NK-92 (cell line): ENCODE results near the gene CENPVL3.
"Not testable (repeated sequence)": the region's sequence is repeated elsewhere in the genome, so short reads cannot be mapped to it uniquely, and the experiment has no call there.

ENCODE experiments used
- DNase-seq: peaks from one replicate; lab custom pipeline; 2025; ENCODE audit not compliant: unreplicated experiment; lab: John Stamatoyannopoulos, UW

Gene CENPVL3

DNA sequence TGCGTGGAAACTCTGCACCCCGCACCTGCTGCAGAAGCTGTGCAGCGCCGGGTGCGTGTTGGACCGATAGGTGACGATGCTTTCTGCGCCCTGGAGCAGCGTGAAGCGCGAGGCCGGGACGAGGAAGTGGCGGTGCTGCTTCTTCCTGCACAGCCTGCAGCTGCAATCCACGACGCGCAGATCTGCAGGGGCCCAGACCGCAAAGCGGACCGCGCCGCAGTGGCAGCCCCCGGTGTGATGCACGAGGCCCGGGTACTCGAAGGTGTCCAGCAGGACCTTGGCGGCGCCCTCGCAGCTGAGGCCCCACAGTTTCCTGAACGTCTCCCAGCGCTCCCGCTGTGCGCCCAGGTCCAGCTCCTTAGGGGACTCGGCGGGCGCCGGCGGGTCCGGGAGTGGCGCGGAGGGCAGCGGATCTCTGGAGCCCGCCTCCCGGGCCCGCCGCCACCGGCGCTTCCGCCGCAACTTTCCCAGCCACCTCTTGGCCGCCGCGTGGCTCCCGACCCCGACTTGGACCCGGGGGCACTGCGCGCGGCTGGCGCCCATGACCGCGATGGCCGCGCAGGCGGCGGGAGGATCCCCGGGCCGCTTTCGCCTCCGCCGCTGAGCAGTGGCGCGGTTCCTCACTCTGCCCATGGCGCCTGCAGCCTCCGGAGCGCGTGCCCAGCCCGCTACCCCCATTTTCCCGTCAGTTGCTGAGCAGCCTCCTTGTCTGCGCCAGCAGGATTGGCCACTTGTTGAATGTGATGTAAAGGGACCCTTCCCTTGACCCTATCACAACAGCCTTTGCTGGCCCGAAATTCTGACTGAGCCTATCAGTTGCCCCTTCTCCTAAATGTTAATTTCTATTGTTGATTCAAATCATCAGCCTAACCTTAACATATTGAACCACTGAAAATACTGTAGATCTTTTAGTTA, at the start of gene CENPVL3:
TSS of gene CENPVL3 (minus strand) at position 672 of the 915 bp plus-strand sequence. CDS start at position 633, 39 bp downstream.
- not testable (repeated sequence) for DNase-seq

DNA sequence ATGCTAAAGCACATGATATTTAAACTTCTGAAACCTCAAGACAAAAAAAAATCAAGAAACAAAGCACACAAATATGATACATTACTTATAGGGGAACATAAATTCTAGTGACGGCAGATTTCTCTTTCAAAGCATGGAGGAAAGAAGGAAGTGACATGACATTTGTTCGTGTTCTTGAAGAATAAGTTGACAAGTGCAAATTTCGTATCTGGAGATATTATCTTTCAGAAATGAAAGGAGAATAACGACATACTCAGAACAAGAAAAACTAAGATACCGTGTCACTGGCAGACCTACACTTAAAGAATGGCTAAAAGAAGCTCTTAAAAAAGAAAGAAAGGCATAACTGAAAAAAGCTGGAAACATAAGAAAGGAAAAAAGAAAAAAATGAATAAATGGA, 47.3 kb upstream of the CENPVL3 start:
- no peak for DNase-seq

- no peak for DNase-seq
These were observed 24.7 kb upstream of the CENPVL3 start for GRCh38 chrX:51643377-51643776.

- DNase-seq: no peak
These were observed 22.8 kb upstream of the CENPVL3 start for GRCh38 chrX:51641421-51642021.

GRCh38 chrX:51636511-51636910, 17.8 kb upstream of the CENPVL3 start:
- DNase-seq: not testable (repeated sequence)

GRCh38 chrX:51614353-51615012, 4.2 kb downstream of the CENPVL3 start:
- DNase-seq: no peak

DNA sequence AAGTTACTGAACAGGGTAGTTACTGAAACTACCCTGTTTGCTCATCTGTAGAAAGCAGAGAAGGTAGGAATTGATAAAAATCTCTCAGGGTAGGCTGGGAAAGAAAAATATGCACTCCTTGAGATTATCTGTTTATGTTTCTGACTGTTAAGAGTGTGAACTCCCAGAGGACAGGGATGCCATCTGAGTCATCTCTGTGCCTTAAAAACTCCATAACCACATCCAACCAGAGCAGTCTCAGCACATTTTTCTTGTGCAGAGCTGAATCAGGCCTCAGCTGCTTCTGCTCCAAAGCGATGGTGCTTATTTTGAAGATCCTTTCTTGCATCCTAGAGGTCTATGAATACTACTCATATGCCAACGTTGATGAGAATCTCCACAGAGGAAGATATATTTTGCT, 9.9 kb downstream of the CENPVL3 start:
- DNase-seq: no peak

DNA sequence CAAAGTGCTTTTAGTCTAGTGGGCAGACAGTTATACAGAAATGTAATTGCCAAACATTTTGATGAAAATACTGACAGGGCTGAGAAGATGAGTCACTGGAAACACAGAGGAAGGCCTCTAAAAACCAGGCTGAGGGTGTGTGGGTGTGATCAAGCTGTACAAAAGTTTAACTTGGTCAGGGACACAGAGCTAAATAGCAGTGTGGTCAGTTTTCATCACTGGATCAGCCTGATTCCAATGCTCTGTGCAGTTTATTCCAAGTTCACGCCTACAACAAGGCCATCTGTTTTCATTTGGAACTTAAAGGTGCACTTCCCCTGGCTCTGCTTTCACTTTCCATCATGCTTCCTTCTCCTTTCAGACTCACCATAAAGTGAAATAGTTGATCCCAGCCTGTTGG, 10.6 kb downstream of the CENPVL3 start:
- DNase-seq: no peak

DNA sequence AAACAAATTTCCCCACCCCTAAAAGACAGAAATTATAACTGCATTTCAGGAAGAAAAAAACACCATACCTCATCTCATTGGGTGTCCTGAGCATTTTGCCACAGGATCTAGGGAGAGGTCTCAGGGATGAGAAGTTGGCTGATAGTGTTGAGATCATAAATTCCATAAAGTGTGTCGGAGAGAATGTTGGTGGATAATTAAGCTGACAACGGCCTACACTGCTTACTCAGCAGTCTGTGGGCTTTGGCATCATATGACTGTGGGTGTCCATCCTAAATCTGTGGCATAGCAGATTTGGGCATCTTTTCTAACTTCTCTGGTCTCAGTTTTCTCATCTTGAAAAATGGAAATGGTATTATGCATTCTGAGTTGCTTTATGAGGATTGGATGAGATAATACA, 12.3 kb downstream of the CENPVL3 start:
- DNase-seq: no peak

DNA sequence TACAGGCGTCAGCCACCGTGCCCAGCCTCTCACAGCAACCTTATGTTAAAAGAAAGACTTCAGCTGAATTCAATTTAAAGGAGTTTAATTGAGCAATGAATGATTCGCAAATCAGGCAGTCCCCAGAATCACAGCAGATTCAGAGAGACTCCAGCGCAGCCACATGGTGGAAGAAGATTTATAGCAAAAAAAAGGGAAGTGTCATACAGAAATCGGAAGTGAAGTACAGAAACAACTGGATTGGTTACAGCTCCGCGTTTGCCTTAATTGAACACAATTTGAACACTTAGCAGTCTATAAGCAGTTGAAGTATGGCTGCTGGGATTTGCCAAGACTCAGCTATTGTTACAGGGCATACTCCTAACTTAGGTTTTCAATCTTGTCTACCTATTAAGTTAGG, 19.8 kb downstream of the CENPVL3 start:
- DNase-seq: no peak

DNA sequence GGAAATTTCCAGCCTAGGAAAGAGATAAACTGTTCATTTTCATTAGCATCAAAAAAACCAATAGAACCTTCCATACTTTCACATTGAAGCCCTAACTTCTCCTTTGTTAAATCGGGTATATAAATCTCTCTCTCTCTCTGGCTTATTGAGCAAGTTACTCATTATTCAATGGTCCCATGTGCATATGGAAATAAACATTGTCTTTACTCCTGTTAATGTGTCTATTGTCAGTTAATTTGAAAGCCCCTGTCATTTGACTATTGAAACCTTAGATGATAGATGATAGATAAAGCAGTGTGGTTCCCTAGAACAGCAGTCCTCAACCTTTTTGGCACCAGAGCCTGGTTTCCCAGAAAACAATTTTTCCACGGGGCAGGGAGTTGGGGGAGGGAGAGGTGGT, 46.8 kb downstream of the CENPVL3 start:
- no peak for DNase-seq

GRCh38 chrX:51569561-51569960, 49.2 kb downstream of the CENPVL3 start:
- no peak for DNase-seq

DNA sequence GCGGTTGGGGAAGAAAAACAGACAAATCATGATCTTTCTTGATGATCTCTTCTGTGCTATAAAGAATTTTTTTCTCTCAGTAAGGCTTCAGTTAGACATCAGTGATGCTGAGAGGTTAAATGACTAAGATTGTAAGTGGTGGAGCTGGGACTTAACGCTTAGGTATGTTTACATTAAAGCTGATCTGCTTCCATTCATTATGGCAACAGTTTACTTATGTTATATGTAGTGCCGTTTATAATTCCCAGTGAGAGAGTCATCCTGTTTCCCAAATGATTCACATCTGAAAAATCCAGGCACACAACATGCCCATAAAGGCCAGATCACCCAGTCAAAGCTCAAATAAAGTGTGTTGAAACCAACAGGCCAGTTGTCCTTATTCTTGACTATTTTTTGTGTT, 50.1 kb downstream of the CENPVL3 start:
- DNase-seq: no peak
